HEK293 (cell line): ENCODE data around the gene SLC6A11.

ENCODE experiments used
- CTCF ChIP-seq: fragments of 450-650 bp; formaldehyde crosslinking; IDR thresholded peaks from 2 replicates; pipeline ENCODE4 v1.5.1; 2016; ENCODE audit warnings: missing biosample characterization, missing genetic modification characterization
- REST ChIP-seq: fragments of 450-650 bp; formaldehyde crosslinking; IDR thresholded peaks from 2 replicates; pipeline ENCODE4 v1.5.1; 2016; ENCODE audit warnings: missing biosample characterization, missing genetic modification characterization
- TCF7L2 ChIP-seq: IDR thresholded peaks from 2 replicates; pipeline ENCODE4 v1.6.1; 2011; ENCODE audit warnings: low read depth, mild to moderate bottlenecking, inconsistent platforms, low read length, moderate library complexity, borderline replicate concordance
- YY1 ChIP-seq: fragments of 450-650 bp; formaldehyde crosslinking; IDR thresholded peaks from 2 replicates; pipeline ENCODE4 v1.5.1; 2018; ENCODE audit warnings: missing biosample characterization, missing genetic modification characterization
- ZBTB17 ChIP-seq: fragments of 450-650 bp; formaldehyde crosslinking; IDR thresholded peaks from 2 replicates; pipeline ENCODE4 v1.5.1; 2016; ENCODE audit warnings: missing biosample characterization, missing genetic modification characterization
- ZBTB20 ChIP-seq: fragments of 450-650 bp; formaldehyde crosslinking; IDR thresholded peaks from 2 replicates; pipeline ENCODE4 v1.5.1; 2016; ENCODE audit warnings: missing biosample characterization, missing genetic modification characterization
- ZBTB44 ChIP-seq: fragments of 450-650 bp; IDR thresholded peaks from 2 replicates; pipeline ENCODE4 v1.5.1; 2018; ENCODE audit warnings: missing biosample characterization, mild to moderate bottlenecking, missing genetic modification characterization
- ZBTB7A ChIP-seq: fragments of 450-650 bp; formaldehyde crosslinking; IDR thresholded peaks from 2 replicates; pipeline ENCODE4 v1.5.1; 2016; ENCODE audit warnings: low read depth, missing biosample characterization, missing genetic modification characterization
- ZNF121 ChIP-seq: fragments of 450-650 bp; formaldehyde crosslinking; IDR thresholded peaks from 2 replicates; pipeline ENCODE4 v1.5.1; 2016; ENCODE audit warnings: missing biosample characterization, missing genetic modification characterization
- ZNF521 ChIP-seq: fragments of 450-650 bp; formaldehyde crosslinking; IDR thresholded peaks from 2 replicates; pipeline ENCODE4 v1.5.1; 2017; ENCODE audit warnings: missing biosample characterization, mild to moderate bottlenecking, missing genetic modification characterization
- ZNF677 ChIP-seq: fragments of 450-650 bp; IDR thresholded peaks from 2 replicates; pipeline ENCODE4 v1.5.0; 2018; ENCODE audit warnings: missing biosample characterization, mild to moderate bottlenecking, missing genetic modification characterization, moderate library complexity
- ZSCAN4 ChIP-seq: fragments of 450-650 bp; formaldehyde crosslinking; IDR thresholded peaks from 2 replicates; pipeline ENCODE4 v1.5.1; 2017; ENCODE audit warnings: missing biosample characterization, missing genetic modification characterization

GRCh38 chr3:10939556-10939955 is 123.5 kb downstream of the SLC6A11 start:
- TF ChIP-seq ZBTB7A (tag by site-specific recombination) = no peak
- no peak for TF ChIP-seq ZBTB17
- no peak for TF ChIP-seq REST (tag by site-specific recombination)
- no peak for TF ChIP-seq TCF7L2
- no peak for TF ChIP-seq ZBTB20 (tag by site-specific recombination)
- TF ChIP-seq CTCF (tag by site-specific recombination) = no peak
- TF ChIP-seq ZBTB44 = no peak
- TF ChIP-seq ZNF121 (tag by site-specific recombination) = no peak
- no peak for TF ChIP-seq YY1
- no peak for TF ChIP-seq ZNF521 (tag by site-specific recombination)
- no peak for TF ChIP-seq ZSCAN4 (tag by site-specific recombination)
- no peak for TF ChIP-seq ZNF677
